SK-N-SH treated with all-trans-retinoic acid at 6 μM for 48 hours (cell line): ENCODE measurements around the gene FIBCD1.

ENCODE experiments used
- ATAC-seq: fragments of 200-7000 bp; cut with Tn5 transposase; 3 replicates; pipeline ENCODE4 v1.9.1; 2020; ENCODE audit warnings: mild to moderate bottlenecking, moderate library complexity
- BACH2 ChIP-seq: fragments of 250-450 bp; sonication (Bioruptor Pico); IDR thresholded peaks from 2 replicates; pipeline ENCODE4 v1.9.0; 2021; ENCODE audit warnings: mild to moderate bottlenecking, borderline replicate concordance
- CSDC2 ChIP-seq: fragments of 250-450 bp; sonication (Bioruptor Pico); IDR thresholded peaks from 2 replicates; pipeline ENCODE4 v1.5.0; 2020; ENCODE audit warnings: mild to moderate bottlenecking, moderate library complexity
- ESRRG ChIP-seq: fragments of 250-450 bp; sonication (Bioruptor Pico); IDR thresholded peaks from 2 replicates; pipeline ENCODE4 v1.6.1; 2021; ENCODE audit warnings: mild to moderate bottlenecking
- GLIS3 ChIP-seq: fragments of 250-450 bp; sonication (Bioruptor Pico); IDR thresholded peaks from 2 replicates; pipeline ENCODE4 v1.5.0; 2020; ENCODE audit warnings: mild to moderate bottlenecking, moderate library complexity
- ISL1 ChIP-seq: fragments of 250-450 bp; sonication (Bioruptor Pico); IDR thresholded peaks from 2 replicates; pipeline ENCODE4 v2.1.2; 2022; ENCODE audit warnings: mild to moderate bottlenecking, moderate library complexity
- OSR1 ChIP-seq: fragments of 250-450 bp; sonication (Bioruptor Pico); IDR thresholded peaks from 2 replicates; pipeline ENCODE4 v1.8.0; 2022; ENCODE audit warnings: moderate library complexity, mild to moderate bottlenecking, inconsistent platforms
- PPARA ChIP-seq: fragments of 250-450 bp; sonication (Bioruptor Pico); IDR thresholded peaks from 2 replicates; pipeline ENCODE4 v1.5.0; 2020; ENCODE audit warnings: mild to moderate bottlenecking, borderline replicate concordance
- RARB ChIP-seq: fragments of 250-450 bp; sonication (Bioruptor Pico); IDR thresholded peaks from 2 replicates; pipeline ENCODE4 v1.8.0; 2021; ENCODE audit warnings: mild to moderate bottlenecking, moderate library complexity
- SNAI2 ChIP-seq: fragments of 250-450 bp; sonication (Bioruptor Pico); IDR thresholded peaks from 2 replicates; pipeline ENCODE4 v1.5.0; 2020; ENCODE audit warnings: mild to moderate bottlenecking, moderate library complexity
- TCF4 ChIP-seq: fragments of 250-450 bp; sonication (Bioruptor Pico); IDR thresholded peaks from 2 replicates; pipeline ENCODE4 v1.8.0; 2021; ENCODE audit warnings: mild to moderate bottlenecking, moderate library complexity, borderline replicate concordance
- ZC3H10 ChIP-seq: fragments of 250-450 bp; sonication (Bioruptor Pico); IDR thresholded peaks from 2 replicates; pipeline ENCODE4 v1.5.1; 2021; ENCODE audit warnings: mild to moderate bottlenecking, moderate library complexity
- ZFP3 ChIP-seq: fragments of 250-450 bp; sonication (Bioruptor Pico); IDR thresholded peaks from 2 replicates; pipeline ENCODE4 v1.5.0; 2020; ENCODE audit warnings: mild to moderate bottlenecking, moderate library complexity
- ZFP30 ChIP-seq: fragments of 450-650 bp; formaldehyde crosslinking; IDR thresholded peaks from 2 replicates; pipeline ENCODE4 v1.5.0; 2022; ENCODE audit warnings: mild to moderate bottlenecking, moderate library complexity
- ZNF70 ChIP-seq: fragments of 450-650 bp; formaldehyde crosslinking; IDR thresholded peaks from 2 replicates; pipeline ENCODE4 v1.5.0; 2020; ENCODE audit warnings: mild to moderate bottlenecking, moderate library complexity
- ZNF8 ChIP-seq: fragments of 450-650 bp; formaldehyde crosslinking; IDR thresholded peaks from 2 replicates; pipeline ENCODE4 v1.5.0; 2020; ENCODE audit warnings: mild to moderate bottlenecking, moderate library complexity
- TF ChIP-seq, protein P1 (sequence below): fragments of 250-450 bp; sonication (Bioruptor Pico); IDR thresholded peaks from 2 replicates; pipeline ENCODE4 v1.8.0; 2020; ENCODE audit warnings: mild to moderate bottlenecking, moderate library complexity, borderline replicate concordance
- TF ChIP-seq, protein P2 (sequence below): fragments of 250-450 bp; sonication (Bioruptor Pico); IDR thresholded peaks from 2 replicates; pipeline ENCODE4 v1.8.0; 2021; ENCODE audit warnings: low read depth, mild to moderate bottlenecking, moderate library complexity, borderline replicate concordance
- TF ChIP-seq, protein P3 (sequence below): fragments of 250-450 bp; sonication (Bioruptor Pico); IDR thresholded peaks from 2 replicates; pipeline ENCODE4 v1.5.1; 2020; ENCODE audit warnings: low read depth, mild to moderate bottlenecking, moderate library complexity
- TF ChIP-seq, protein P4 (sequence below): fragments of 250-450 bp; sonication (Bioruptor Pico); IDR thresholded peaks from 2 replicates; pipeline ENCODE4 v1.5.0; 2020; ENCODE audit warnings: mild to moderate bottlenecking, moderate library complexity

The FIBCD1 gene

DNA sequence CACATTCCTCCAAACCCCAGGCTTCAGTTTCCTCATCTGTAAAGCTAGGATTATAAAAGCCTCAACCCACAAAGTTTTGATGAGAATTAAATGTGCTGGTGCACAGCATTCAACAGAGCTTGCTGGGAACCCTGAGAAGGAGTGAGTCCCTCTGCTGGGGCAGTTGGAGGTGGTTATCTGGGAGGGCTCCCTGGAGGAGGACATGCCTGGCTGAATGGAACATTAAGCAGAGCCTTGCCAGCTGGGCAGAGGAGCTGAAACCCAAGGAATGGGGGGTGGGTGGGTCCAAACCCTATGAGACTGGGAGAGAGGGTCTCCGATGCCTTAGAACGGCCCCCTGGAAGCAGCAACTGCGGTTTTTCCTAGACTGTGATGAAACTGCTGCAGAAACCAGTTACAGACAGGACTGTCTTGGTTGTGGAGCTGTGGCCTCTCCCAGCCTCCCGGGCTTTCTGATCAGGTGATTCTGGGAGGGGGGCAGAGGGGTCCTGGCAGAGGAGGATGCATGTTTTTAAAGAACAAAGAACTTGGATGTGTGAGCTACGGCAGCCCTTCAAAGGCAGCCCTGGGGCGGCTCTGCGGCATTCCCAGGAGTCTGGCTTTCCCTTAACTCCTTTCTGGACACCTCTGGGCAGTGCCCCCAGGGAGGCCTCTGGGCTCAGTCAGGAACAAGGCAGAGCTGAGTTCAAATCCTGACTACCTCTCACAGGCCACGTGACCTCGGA, 20.8 kb downstream of the FIBCD1 start:
- no peak; the same call in 2 of the 3 replicates for ATAC-seq
- TF ChIP-seq RARB (CRISPR knock-in tag) (no peak), BACH2 (CRISPR knock-in tag) (no peak), PPARA (CRISPR knock-in tag) (no peak), CSDC2 (CRISPR knock-in tag) (no peak), ZFP3 (CRISPR knock-in tag) (no peak), OSR1 (CRISPR knock-in tag) (no peak), ZNF8 (CRISPR knock-in tag) (no peak), TCF4 (CRISPR knock-in tag) (no peak), ZNF70 (CRISPR knock-in tag) (no peak)
- TF ChIP-seq, protein P1, sequence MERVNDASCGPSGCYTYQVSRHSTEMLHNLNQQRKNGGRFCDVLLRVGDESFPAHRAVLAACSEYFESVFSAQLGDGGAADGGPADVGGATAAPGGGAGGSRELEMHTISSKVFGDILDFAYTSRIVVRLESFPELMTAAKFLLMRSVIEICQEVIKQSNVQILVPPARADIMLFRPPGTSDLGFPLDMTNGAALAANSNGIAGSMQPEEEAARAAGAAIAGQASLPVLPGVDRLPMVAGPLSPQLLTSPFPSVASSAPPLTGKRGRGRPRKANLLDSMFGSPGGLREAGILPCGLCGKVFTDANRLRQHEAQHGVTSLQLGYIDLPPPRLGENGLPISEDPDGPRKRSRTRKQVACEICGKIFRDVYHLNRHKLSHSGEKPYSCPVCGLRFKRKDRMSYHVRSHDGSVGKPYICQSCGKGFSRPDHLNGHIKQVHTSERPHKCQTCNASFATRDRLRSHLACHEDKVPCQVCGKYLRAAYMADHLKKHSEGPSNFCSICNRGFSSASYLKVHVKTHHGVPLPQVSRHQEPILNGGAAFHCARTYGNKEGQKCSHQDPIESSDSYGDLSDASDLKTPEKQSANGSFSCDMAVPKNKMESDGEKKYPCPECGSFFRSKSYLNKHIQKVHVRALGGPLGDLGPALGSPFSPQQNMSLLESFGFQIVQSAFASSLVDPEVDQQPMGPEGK (CRISPR knock-in tag) = no peak

DNA sequence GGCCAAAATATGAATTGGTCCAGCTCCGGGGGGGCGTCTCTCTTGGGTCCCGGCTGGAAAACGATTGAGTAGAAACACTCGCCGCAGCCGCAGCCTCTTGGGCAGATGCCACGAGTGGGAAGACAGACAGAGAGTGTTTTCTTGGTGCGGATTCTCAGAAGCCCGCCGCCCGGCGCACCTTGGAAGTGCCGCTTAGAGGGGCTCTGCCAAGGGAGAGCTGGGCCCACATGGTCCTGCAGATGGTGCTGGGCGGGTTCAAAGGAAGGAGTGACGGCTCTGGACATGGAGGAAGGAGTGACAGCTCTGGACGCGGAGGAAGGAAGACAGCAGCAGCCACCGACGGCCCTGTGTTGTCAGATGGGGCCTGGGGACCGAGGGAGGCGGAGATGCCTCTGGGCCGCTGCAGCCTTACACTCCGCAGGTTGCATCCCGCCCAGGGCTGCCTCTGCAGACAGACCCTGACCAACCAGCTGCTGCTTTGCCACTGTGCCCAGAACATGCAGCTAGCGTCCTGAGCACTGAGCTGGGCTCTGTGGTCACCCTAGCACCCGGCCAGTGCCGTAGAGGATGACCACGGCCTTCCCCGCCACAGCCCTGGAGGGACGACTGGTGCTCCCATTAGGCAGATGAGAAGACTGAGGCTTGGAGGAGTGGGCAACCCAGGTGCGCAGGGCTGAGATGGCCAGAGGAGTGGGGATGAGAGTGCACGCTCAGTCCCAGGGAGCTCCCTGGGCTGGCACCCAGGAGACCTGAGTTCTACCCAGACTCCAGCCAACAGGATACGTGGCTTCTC, 21.7 kb downstream of the FIBCD1 start:
- no peak for ATAC-seq
- no peak for TF ChIP-seq ZC3H10
- TF ChIP-seq, protein P2, sequence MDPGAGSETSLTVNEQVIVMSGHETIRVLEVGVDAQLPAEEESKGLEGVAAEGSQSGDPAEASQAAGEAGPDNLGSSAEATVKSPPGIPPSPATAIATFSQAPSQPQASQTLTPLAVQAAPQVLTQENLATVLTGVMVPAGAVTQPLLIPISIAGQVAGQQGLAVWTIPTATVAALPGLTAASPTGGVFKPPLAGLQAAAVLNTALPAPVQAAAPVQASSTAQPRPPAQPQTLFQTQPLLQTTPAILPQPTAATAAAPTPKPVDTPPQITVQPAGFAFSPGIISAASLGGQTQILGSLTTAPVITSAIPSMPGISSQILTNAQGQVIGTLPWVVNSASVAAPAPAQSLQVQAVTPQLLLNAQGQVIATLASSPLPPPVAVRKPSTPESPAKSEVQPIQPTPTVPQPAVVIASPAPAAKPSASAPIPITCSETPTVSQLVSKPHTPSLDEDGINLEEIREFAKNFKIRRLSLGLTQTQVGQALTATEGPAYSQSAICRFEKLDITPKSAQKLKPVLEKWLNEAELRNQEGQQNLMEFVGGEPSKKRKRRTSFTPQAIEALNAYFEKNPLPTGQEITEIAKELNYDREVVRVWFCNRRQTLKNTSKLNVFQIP (CRISPR knock-in tag) = no peak
- no peak for TF ChIP-seq GLIS3 (CRISPR knock-in tag)
- TF ChIP-seq, protein P3, sequence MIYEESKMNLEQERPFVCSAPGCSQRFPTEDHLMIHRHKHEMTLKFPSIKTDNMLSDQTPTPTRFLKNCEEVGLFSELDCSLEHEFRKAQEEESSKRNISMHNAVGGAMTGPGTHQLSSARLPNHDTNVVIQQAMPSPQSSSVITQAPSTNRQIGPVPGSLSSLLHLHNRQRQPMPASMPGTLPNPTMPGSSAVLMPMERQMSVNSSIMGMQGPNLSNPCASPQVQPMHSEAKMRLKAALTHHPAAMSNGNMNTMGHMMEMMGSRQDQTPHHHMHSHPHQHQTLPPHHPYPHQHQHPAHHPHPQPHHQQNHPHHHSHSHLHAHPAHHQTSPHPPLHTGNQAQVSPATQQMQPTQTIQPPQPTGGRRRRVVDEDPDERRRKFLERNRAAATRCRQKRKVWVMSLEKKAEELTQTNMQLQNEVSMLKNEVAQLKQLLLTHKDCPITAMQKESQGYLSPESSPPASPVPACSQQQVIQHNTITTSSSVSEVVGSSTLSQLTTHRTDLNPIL (CRISPR knock-in tag) = no peak
- no peak for TF ChIP-seq CSDC2 (CRISPR knock-in tag)

DNA sequence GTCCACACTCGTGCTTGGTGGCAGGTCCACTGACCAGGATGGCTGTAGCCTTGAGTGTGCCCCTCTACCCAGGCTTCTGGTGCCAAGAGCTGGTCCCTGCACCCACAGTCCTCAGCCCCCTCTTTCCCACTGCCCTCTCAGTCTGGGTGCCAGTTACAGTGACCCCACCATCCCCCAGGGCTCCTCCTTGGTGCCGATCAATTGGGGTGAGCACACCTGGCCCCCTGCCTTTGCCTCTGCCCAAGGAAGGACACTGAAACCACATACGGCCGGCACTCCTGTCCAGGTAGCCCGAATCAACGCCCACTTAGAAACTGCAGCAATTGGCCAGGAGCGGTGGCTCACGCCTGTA, 24.0 kb downstream of the FIBCD1 start:
- ATAC-seq = no peak
- TF ChIP-seq CSDC2 (CRISPR knock-in tag) = no peak
- TF ChIP-seq, protein P4, sequence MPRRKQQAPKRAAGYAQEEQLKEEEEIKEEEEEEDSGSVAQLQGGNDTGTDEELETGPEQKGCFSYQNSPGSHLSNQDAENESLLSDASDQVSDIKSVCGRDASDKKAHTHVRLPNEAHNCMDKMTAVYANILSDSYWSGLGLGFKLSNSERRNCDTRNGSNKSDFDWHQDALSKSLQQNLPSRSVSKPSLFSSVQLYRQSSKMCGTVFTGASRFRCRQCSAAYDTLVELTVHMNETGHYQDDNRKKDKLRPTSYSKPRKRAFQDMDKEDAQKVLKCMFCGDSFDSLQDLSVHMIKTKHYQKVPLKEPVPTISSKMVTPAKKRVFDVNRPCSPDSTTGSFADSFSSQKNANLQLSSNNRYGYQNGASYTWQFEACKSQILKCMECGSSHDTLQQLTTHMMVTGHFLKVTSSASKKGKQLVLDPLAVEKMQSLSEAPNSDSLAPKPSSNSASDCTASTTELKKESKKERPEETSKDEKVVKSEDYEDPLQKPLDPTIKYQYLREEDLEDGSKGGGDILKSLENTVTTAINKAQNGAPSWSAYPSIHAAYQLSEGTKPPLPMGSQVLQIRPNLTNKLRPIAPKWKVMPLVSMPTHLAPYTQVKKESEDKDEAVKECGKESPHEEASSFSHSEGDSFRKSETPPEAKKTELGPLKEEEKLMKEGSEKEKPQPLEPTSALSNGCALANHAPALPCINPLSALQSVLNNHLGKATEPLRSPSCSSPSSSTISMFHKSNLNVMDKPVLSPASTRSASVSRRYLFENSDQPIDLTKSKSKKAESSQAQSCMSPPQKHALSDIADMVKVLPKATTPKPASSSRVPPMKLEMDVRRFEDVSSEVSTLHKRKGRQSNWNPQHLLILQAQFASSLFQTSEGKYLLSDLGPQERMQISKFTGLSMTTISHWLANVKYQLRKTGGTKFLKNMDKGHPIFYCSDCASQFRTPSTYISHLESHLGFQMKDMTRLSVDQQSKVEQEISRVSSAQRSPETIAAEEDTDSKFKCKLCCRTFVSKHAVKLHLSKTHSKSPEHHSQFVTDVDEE = no peak
- TF ChIP-seq, protein P1 (CRISPR knock-in tag) = no peak
- TF ChIP-seq SNAI2 (CRISPR knock-in tag) = no peak
- no peak for TF ChIP-seq ESRRG (CRISPR knock-in tag)
- TF ChIP-seq ZNF8 (CRISPR knock-in tag) = no peak
- no peak for TF ChIP-seq OSR1 (CRISPR knock-in tag)
- TF ChIP-seq ZFP30 (CRISPR knock-in tag) = no peak
- TF ChIP-seq GLIS3 (CRISPR knock-in tag) = no peak
- no peak for TF ChIP-seq ISL1
- TF ChIP-seq ZFP3 (CRISPR knock-in tag) = no peak
- TF ChIP-seq PPARA (CRISPR knock-in tag) = no peak
